HCT116 (cell line): ENCODE data around the gene HOXD9. TPM values are rescaled to one million over a fixed set of nuclear protein-coding genes. Genes with fewer than 3 reads are reported as not detected.

Experiments
- ATAC-seq: fragments of 200-7000 bp; cut with Tn5 transposase; 2 replicates; pipeline ENCODE4 v1.9.1; 2020; ENCODE audit warnings: mild to moderate bottlenecking, moderate library complexity
- BruUV-seq: library from RNA; stranded (reverse); fragments of 400-500 nt; replicated peaks from 2 replicates; lab custom pipeline; 2021; lab: Mats Ljungman, UMichigan
- CTCF ChIA-PET: fragments of 300-600 bp; sonication (Branson Sonifier 250); formaldehyde crosslinking; loops from one replicate; lab custom pipeline; 2021; ENCODE audit warnings: antibody characterized with exemption; lab: Charles Lee
- POLR2A ChIA-PET: fragments of 300-600, 350-600 bp; sonication (Branson Sonifier 250); formaldehyde crosslinking; loops from one replicate; lab custom pipeline; 2021; ENCODE audit warnings: antibody characterized with exemption; lab: Charles Lee
- RAD21 ChIA-PET, 2 experiments: fragments of 300-600 bp; sonication (Branson Sonifier 250); formaldehyde crosslinking; loops; one replicate each; lab custom pipeline; 2023; ENCODE audit warnings: low total read pairs in 2 of 2; ENCODE audit not compliant: uncharacterized antibody in 2 of 2, unreplicated experiment in 2 of 2, low non-redundant PET in 1 of 2; lab: Charles Lee
- DNase-seq: peaks from one replicate; pipeline ENCODE4 v3.0.0-alpha.2; 2010; ENCODE audit warnings: low read depth, low spot score
- H2AFZ ChIP-seq: fragments of 200-600 bp; shearing (Covaris generic), sonication (generic); 2 replicates; pipeline ENCODE4 v1.6.1; 2017; ENCODE audit warnings: low read depth, mixed run types, mixed read lengths, antibody characterized with exemption, low read length; ENCODE audit not compliant: poor library complexity, severe bottlenecking
- H3K27ac ChIP-seq: 2 replicates; pipeline ENCODE4 v1.5.1; 2012; ENCODE audit warnings: low read depth, low read length
- H3K27me3 ChIP-seq: fragments of 200-600 bp; sonication (generic); 2 replicates; pipeline ENCODE4 v1.6.1; 2016; ENCODE audit warnings: mixed run types, low read length, mixed read lengths; ENCODE audit not compliant: insufficient read depth
- H3K36me3 ChIP-seq, 2 experiments: fragments of 200-500 bp in 1 of 2; fragments of 200-600 bp in 1 of 2; sonication (Bioruptor generic) in 1 of 2; sonication (generic) in 1 of 2; 2 replicates each; pipeline versions ENCODE4 v1.5.1 to v1.6.1; 2014 to 2016; ENCODE audit warnings: low read length in 2 of 2, inconsistent platforms in 1 of 2, mixed read lengths in 1 of 2, mixed run types in 1 of 2; ENCODE audit not compliant: insufficient read depth in 2 of 2, control insufficient read depth in 1 of 2
- H3K4me1 ChIP-seq, 2 experiments: fragments of 200-600 bp in 1 of 2; sonication (generic) in 1 of 2; 2 replicates each; pipeline versions ENCODE4 v1.5.1 to v1.6.1; 2012 to 2017; ENCODE audit warnings: low read length in 2 of 2, inconsistent platforms in 1 of 2, mild to moderate bottlenecking in 1 of 2, mixed read lengths in 1 of 2, mixed run types in 1 of 2, moderate library complexity in 1 of 2; ENCODE audit not compliant: insufficient read depth in 2 of 2, control insufficient read depth in 1 of 2
- H3K4me2 ChIP-seq: fragments of 200-600 bp; sonication (generic); 2 replicates; pipeline ENCODE4 v1.6.1; 2017; ENCODE audit warnings: mixed run types, low read length, mixed read lengths
- H3K4me3 ChIP-seq, 2 experiments: fragments of 200-600 bp in 1 of 2; sonication (generic) in 1 of 2; replicated peaks in 1 of 2; 2 replicates each; pipeline ENCODE4 v1.5.1; 2011 to 2016; ENCODE audit warnings: low read length in 2 of 2, control low read depth in 1 of 2, low read depth in 1 of 2, mild to moderate bottlenecking in 1 of 2, mixed read lengths in 1 of 2, mixed run types in 1 of 2
- H3K79me2 ChIP-seq: fragments of 200-600 bp; sonication (generic); 2 replicates; pipeline ENCODE4 v1.6.1; 2017; ENCODE audit warnings: mild to moderate bottlenecking, mixed run types, low read length, moderate library complexity, mixed read lengths; ENCODE audit not compliant: insufficient read depth
- H3K9ac ChIP-seq: fragments of 200-600 bp; sonication (generic); 2 replicates; pipeline ENCODE4 v1.6.1; 2016; ENCODE audit warnings: low read length, mixed read lengths
- H3K9me2 ChIP-seq: fragments of 200-600 bp; sonication (generic), shearing (Covaris generic); 2 replicates; pipeline ENCODE4 v1.6.1; 2017; ENCODE audit warnings: mixed run types, mild to moderate bottlenecking, moderate library complexity; ENCODE audit not compliant: insufficient read depth
- H3K9me3 ChIP-seq, 2 experiments: fragments of 200-500 bp in 1 of 2; fragments of 200-600 bp in 1 of 2; sonication (Bioruptor generic) in 1 of 2; sonication (generic) in 1 of 2; 2 replicates each; pipeline ENCODE4 v1.6.1; 2014 to 2017; ENCODE audit warnings: low read length in 2 of 2, mixed read lengths in 2 of 2, inconsistent platforms in 1 of 2, low read depth in 1 of 2, mild to moderate bottlenecking in 1 of 2, mixed run types in 1 of 2, moderate library complexity in 1 of 2; ENCODE audit not compliant: control insufficient read depth in 1 of 2, insufficient read depth in 1 of 2
- H4K20me1 ChIP-seq: fragments of 200-600 bp; sonication (generic), shearing (Covaris generic); 2 replicates; pipeline ENCODE4 v1.6.1; 2017; ENCODE audit warnings: mixed run types, mild to moderate bottlenecking, moderate library complexity; ENCODE audit not compliant: insufficient read depth
- CEBPB ChIP-seq: IDR thresholded peaks from 2 replicates; pipeline ENCODE4 v1.6.1; 2012; ENCODE audit warnings: low read depth
- FOSL1 ChIP-seq: IDR thresholded peaks from 2 replicates; pipeline ENCODE4 v1.6.1; 2012; ENCODE audit warnings: low read depth
- JUND ChIP-seq: IDR thresholded peaks from 2 replicates; pipeline ENCODE4 v1.6.1; 2012
- POLR2A ChIP-seq: IDR thresholded peaks from 2 replicates; pipeline ENCODE4 v1.7.0; 2011; ENCODE audit warnings: borderline replicate concordance; ENCODE audit not compliant: insufficient read depth, insufficient read length; ENCODE audit errors: extremely low read depth
- POLR2AphosphoS5 ChIP-seq: IDR thresholded peaks from 2 replicates; pipeline ENCODE4 v1.6.1; 2011; ENCODE audit warnings: mild to moderate bottlenecking, low read depth, low read length, moderate library complexity
- SP1 ChIP-seq: IDR thresholded peaks from 2 replicates; pipeline ENCODE4 v1.6.1; 2012; ENCODE audit warnings: low read depth
- SRF ChIP-seq: IDR thresholded peaks from 2 replicates; pipeline ENCODE4 v1.6.1; 2012; ENCODE audit warnings: low read depth
- TCF7L2 ChIP-seq: IDR thresholded peaks from 2 replicates; pipeline ENCODE4 v1.7.0; 2011; ENCODE audit warnings: borderline replicate concordance, inconsistent platforms; ENCODE audit not compliant: insufficient read depth, insufficient read length; ENCODE audit errors: extremely low read depth
- ZBTB33 ChIP-seq: IDR thresholded peaks from 2 replicates; pipeline ENCODE4 v1.6.1; 2011; ENCODE audit warnings: mild to moderate bottlenecking, low read length, moderate library complexity; ENCODE audit not compliant: insufficient replicate concordance; ENCODE audit errors: extremely low read depth
- ZFX ChIP-seq: fragments of 450-650 bp; IDR thresholded peaks from 2 replicates; pipeline ENCODE4 v1.6.1; 2017
- ZNF274 ChIP-seq: fragments of 200-500 bp; sonication (Bioruptor generic); IDR thresholded peaks from 2 replicates; pipeline ENCODE4 v1.6.1; 2014; ENCODE audit warnings: mild to moderate bottlenecking, low read depth, low read length, inconsistent platforms
- intact Hi-C: fragments of 100-400 bp; cut with micrococcal nuclease; formaldehyde crosslinking; loops from 2 replicates; pipeline ENCODE4 v1.10.0; 2022
- total RNA-seq: library from RNA; stranded (reverse); gene quantifications from one replicate; pipeline ENCODE4 v1.2.1, GENCODE V29; 2021; ENCODE audit not compliant: unreplicated experiment
- TF ChIP-seq, protein P1 (sequence below), 3 experiments: fragments of 200-600 bp in 1 of 3; sonication (generic) in 1 of 3; IDR thresholded peaks in 2 of 3; conservative IDR thresholded peaks in 1 of 3; 2 replicates each; pipeline ENCODE4 v1.5.1; 2012 to 2017; ENCODE audit warnings: low read depth in 2 of 3, low read length in 2 of 3, antibody characterized with exemption in 1 of 3, borderline replicate concordance in 1 of 3, control low read depth in 1 of 3, mild to moderate bottlenecking in 1 of 3, mixed read lengths in 1 of 3, mixed run types in 1 of 3, moderate library complexity in 1 of 3; ENCODE audit not compliant: insufficient read depth in 1 of 3

HOXD9 gene
- total RNA-seq, 1 experiment from 2014 or later = not detected

DNA sequence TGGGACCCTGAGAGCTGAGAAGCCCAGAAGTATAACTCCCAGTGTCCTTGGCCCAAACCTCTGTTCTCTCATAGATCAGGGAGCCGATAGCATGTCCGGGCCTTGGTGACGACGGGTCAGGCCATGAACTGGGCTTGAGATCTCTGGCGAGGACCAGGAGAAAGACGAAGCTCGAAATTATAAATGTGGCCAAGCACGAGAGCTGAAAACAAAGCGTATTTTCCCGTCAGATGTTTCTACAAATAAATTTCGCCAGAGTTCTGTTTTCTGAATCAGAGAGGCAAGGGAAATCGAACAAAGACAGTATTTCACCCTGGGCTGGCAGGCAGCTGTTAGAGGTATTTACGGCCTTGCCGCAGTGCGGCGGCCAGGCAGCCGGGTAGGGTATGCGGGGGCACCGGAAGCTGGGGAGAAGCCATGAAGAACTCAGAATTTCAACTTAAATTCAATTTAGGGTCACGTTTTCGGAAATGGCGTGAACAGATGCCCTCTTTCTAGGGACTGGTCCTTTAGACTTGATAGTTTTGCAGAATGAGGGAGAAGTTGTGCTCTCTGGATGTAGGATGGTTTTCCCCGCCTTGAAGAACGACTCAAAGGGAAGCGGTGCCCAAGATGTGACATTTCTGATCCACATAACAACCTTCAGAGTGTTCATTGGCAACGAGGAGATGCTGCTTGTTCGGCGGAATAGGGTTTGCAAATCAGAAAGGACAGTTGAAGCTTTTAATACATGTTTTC is 16.6 kb downstream of the HOXD9 start:
- Histone ChIP-seq H3K9me2 (no peaks in the 10 kb centered on the region), H3K4me1 (peaks cover 5 to 22% of the 10 kb centered on the region in 2 experiments; a peak in 3 of 4 replicates), H3K36me3 (no peaks in the 10 kb centered on the region), H3K4me3 (no peak overlapping the region), H3K27me3 (no peaks in the 10 kb centered on the region), H3K27ac (no peak overlapping the region), H3K4me2 (no peak overlapping the region), H2AFZ (no peak overlapping the region), H3K9ac (no peak overlapping the region), H3K9me3 (no peaks in the 10 kb centered on the region), H3K79me2 (no peaks in the 10 kb centered on the region), H4K20me1 (no peaks in the 10 kb centered on the region)
- CTCF ChIA-PET = interaction anchor here (1.1 to 6.5 kb wide), 5 partner anchors 8 to 1010 kb away, joined by 3 to 109 read pairs (median 19); partner anchors contain the start of gene HOXD8
- intact Hi-C loops = no loop called here
- TF ChIP-seq POLR2AphosphoS5 = no peak
- RAD21 ChIA-PET = interaction anchor here (1.0 to 2.2 kb wide), 3 partner anchors 316 to 417 kb away, joined by 3 to 16 read pairs (median 3); no protein-coding TSS in a partner anchor
- BruUV-seq = no TSS peak
- POLR2A ChIA-PET = no interaction called here
- ATAC-seq = no peak
- DNase-seq = no peak

DNA sequence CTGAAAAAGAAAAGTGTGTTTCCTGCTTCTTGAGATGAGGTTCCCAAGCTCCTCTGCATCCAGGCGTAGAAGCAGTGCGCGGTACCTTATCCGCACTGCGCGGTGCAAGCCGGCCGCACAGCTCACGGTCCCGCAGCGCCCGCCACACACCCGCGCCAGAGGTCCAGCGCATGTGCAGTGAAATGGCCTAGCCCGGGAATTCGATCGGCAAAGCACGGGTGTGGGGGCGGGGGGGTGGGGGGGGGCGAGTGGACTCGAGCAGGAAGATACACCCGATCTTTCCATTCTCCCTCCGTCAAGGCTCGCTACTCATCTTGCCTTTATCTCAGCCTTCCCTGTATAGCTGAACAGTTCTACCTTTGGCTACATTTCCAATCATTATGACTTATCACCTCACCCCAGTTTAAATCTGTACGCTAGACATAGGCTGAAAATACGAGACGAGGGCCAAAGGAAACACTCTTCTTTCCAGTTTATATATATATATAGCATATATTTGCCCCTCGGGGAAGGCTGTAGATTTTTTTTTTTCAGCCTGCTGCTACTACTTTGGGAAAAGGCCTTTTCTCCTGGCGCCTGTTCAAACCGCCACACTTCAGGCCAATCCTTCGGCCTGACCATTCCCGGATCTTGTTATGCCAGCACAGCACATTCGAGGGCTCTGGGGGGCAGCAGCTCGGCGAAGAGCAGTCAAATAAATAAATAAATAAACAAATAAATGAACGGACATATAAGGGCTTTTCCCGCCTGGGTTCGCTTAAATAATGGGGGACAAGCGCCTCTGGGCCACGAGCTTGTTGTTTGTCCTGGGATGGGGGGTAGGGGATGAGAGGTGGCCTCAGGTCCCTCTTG is 17.4 kb downstream of the HOXD9 start:
- no peaks in the 10 kb centered on the region for H4K20me1 ChIP-seq
- ChIA-PET CTCF (interaction anchor here (0.6 to 6.5 kb wide), 19 partner anchors 9 to 1025 kb away, joined by 3 to 109 read pairs (median 6); partner anchors contain the start of gene HOXD8), RAD21 (interaction anchor here (0.6 to 2.2 kb wide), 10 partner anchors 307 to 1106 kb away, joined by 3 to 16 read pairs (median 6); no protein-coding TSS in a partner anchor), POLR2A (interaction anchor here (1.1 kb wide), 1 partner anchor 415 kb away, joined by 4 read pairs; no protein-coding TSS in a partner anchor)
- DNase-seq (no peak), ATAC-seq (no peak)
- BruUV-seq = no TSS peak
- H3K4me1 ChIP-seq = peaks cover 5 to 22% of the 10 kb centered on the region in 2 experiments; a peak in 3 of 4 replicates
- H3K9me2 ChIP-seq = no peaks in the 10 kb centered on the region
- H3K4me3 ChIP-seq = peak overlapping the region; percentile 25 to 40; a peak in 3 of 4 replicates
- H3K9ac ChIP-seq = 0 out of 2 replicates have a peak overlapping the region, but pooled peaks have one; percentile 23
- peak overlapping the region; percentile 66 for H2AFZ ChIP-seq
- no peaks in the 10 kb centered on the region for H3K36me3 ChIP-seq
- H3K4me2 ChIP-seq = peak overlapping the region; percentile 78
- no peak overlapping the region for H3K27ac ChIP-seq
- H3K9me3 ChIP-seq = no peaks in the 10 kb centered on the region
- intact Hi-C loops = loop anchor here (1.0 kb wide), 3 partner anchors 315 to 498 kb away; no protein-coding TSS in a partner anchor
- no peaks in the 10 kb centered on the region for H3K79me2 ChIP-seq
- no peaks in the 10 kb centered on the region for H3K27me3 ChIP-seq
- TF ChIP-seq TCF7L2 = no peak
- TF ChIP-seq SP1 = no peak
- TF ChIP-seq JUND = no peak
- TF ChIP-seq ZBTB33 = no peak
- no peak for TF ChIP-seq ZFX
- no peak for TF ChIP-seq ZNF274
- no peak for TF ChIP-seq POLR2AphosphoS5
- TF ChIP-seq FOSL1 = no peak
- TF ChIP-seq POLR2A = no peak
- TF ChIP-seq, protein P1, sequence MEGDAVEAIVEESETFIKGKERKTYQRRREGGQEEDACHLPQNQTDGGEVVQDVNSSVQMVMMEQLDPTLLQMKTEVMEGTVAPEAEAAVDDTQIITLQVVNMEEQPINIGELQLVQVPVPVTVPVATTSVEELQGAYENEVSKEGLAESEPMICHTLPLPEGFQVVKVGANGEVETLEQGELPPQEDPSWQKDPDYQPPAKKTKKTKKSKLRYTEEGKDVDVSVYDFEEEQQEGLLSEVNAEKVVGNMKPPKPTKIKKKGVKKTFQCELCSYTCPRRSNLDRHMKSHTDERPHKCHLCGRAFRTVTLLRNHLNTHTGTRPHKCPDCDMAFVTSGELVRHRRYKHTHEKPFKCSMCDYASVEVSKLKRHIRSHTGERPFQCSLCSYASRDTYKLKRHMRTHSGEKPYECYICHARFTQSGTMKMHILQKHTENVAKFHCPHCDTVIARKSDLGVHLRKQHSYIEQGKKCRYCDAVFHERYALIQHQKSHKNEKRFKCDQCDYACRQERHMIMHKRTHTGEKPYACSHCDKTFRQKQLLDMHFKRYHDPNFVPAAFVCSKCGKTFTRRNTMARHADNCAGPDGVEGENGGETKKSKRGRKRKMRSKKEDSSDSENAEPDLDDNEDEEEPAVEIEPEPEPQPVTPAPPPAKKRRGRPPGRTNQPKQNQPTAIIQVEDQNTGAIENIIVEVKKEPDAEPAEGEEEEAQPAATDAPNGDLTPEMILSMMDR (IDR thresholded peaks at IDR 0.05 in 2 of 3, conservative IDR thresholded peaks at IDR 0.05 in 1 of 3; ENCODE audit: borderline replicate concordance in 1 of 3, insufficient read depth in 1 of 3, low read depth in 2 of 3, low read length in 2 of 3) = no peak
- TF ChIP-seq SRF = no peak
- TF ChIP-seq CEBPB = no peak
